Posterior cingulate gyrus (tissue), 11 donors: ENCODE measurements around the gene SNX19.
"Not testable (repeated sequence)": the region's sequence is repeated elsewhere in the genome, so short reads cannot be mapped to it uniquely, and the experiment has no call there.

ENCODE experiments used
- DNase-seq, 10 donors: peaks; one replicate each; pipeline versions ENCODE4 v3.0.0 to v3.0.0-alpha.2; 2020 to 2021; ENCODE audit warnings: mixed read lengths in 3 of 10
- intact Hi-C: fragments of 100-400 bp; cut with DNase I; formaldehyde crosslinking; loops from one replicate; pipeline ENCODE4 v1.15.1; 2023

Gene SNX19

DNA sequence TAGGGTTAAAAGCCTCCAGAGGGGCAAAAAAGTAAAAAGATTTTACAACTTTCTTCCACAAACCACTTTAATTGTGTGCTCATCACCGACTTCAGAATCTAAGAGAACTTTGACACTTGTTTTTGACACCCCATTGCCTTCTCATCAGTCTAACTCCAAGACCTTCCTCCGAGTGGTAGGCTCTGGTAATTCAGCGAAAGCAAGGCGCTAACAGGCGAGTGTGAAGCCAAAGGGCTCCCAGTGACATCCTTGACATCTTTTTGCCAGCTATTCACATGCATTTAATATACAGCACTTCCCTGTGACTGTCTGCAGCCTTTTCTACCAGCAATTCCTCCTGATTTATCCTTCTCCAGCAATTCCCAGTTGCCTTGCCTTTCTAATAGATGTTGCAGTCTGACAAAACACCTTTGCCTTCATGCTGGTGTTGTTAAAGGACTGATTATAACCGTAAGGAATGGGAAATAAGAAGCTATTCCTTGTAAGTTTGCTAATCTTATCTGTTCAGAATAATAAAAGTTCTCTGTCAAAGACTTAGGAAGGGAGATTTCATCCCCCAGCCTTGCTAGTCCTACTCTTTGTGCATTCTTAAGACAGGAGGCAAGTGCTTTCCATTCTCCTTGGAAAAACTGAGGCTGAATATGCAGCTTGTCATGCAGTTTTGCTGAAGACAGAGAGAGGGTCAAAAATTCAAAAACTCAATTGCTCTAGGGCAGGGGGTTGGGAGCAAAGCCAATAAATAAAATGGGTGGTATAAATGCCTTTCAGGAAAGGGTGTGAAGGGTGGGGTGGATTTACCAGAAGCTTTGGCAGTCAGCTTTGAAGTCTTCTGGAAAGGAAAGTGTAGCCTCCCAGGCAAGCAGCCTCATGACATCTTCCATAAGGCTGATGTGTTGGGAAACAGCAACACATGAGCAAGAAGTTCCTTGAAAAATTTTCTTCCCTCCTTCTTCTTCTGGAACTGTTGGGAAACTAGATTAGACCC is 39.1 kb downstream of the SNX19 start:
- DNase-seq, result no peak
- intact Hi-C loops, result no loop called here

DNA sequence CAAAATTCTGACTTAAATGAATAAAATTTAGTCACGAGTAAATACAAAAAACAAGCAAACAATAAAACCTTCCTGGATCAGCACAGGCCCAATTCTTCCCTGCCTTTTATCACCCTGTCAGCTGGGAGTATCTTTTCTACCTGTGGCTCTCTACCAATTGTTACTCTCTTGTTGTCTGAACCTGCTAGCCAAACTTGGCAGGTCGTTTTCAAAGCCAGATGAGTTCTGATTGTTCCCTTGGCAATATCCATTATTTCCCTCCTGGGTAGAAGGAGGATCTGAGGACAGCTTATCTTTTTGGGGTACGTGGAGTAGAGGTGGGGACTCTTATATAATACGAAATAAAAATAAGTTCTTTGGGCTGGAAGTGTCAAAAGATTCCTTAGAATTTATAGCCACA is 40.2 kb downstream of the SNX19 start:
- no peak for DNase-seq
- intact Hi-C loops, result no loop called here

DNA sequence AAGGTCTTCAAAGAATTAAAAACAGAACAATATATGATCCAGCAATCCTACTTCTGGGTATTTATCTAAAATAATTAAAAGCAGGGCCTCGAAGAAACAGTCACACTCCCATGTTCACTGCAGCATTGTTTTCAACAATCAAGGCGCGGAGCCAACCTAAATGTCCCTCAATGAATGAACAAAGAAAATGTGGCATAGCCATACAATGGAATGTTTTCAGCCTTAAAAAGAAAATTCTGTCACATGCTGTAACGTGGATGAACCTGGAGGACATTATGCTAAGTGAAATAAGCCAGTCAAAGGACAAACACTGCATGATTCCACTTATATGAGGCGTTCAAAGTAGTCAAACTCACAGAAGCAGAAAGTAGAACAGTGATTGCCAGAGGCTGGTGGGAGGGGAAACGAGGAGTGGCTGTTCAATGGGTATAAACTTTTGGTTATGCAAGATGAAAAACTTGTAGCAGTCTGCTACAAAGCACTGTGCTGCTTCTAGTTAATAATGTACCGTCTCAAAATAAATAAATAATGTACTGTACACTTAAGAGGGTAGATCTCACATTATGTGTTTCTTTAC is 41.2 kb downstream of the SNX19 start:
- intact Hi-C loops, result no loop called here
- peak in 3 of 10 donors; percentile 39 to 66 (median 61) for DNase-seq

DNA sequence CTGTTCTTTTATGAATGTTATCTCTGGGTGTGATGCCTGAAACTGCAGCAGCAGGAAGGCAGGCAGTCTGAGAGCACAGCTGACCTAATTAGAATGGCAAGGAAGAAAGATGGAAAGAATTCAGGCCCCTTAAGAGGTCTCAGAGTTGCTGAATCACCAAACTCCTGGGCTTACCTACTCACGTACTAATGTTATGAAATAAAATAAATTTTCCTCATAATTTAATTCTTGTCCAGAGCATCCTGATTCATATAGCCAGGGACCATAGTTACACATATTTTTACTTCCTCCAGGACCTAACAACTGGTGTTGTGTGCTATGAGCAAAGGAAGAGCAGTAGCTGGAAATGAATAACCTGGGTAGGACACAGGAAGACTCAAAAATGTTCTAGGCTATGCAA is 41.9 kb downstream of the SNX19 start:
- intact Hi-C loops, result no loop called here

DNA sequence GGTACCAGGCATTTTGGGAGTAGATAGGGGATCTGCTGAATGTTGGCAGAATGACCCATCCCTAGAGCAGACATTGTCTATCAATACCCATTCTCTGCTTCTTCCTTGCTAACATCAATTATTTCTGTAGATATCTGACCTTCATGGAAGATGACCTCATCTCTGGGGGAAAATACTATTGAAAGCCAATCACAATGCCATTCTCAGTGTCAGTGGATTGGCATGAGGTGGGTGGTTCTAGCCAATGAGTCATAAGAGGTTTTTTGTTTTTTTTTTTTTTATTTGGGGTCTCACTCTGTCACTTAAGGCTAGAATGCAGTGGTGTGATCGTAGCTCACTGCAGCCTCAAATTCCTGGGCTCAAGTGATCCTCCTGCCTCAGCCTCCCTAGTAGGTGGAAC is 42.5 kb downstream of the SNX19 start:
- no peak for DNase-seq
- intact Hi-C loops, result no loop called here

More for the DNA sequence above, 41.9 kb downstream of the SNX19 start:
- no peak for DNase-seq

DNA sequence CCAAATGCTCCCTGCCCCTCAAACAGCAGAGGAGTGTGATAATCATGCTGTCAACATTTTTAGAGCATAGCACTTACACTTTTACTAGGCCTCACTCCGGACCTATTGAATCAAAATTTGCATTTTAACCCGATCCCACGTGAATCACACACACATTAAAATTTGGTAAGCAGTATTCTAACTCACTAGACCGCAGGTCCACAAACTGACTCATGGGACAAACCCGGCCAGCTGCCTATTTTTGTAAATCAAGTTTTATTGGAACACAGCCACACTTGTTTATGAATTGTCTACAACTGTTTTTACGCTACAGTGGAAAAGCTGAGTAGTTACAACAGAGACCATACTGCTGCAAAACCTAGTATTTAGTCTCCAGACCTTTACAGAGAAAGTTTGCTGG is 43.3 kb downstream of the SNX19 start:
- intact Hi-C loops, result no loop called here
- DNase-seq, result no peak

DNA sequence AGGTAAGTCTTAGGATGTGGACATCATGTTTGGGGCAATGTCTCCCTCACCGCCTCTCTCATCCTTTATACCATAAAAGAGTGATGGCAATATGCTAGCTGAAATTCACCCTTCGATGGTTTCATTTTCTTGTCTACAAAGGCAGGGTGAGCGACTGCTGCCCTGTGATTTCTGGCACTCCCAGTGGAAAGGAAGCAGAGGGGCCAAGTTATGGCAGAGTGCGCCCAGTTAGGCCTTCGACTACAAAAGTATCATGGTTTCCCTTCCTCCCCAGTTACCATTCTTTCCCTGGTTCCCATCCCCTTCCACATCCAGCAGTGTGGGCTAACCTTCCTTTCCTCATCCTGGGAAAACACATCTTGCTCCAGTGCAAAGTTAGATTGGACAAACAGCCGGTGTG is 43.8 kb downstream of the SNX19 start:
- intact Hi-C loops, result no loop called here
- DNase-seq, result no peak

DNA sequence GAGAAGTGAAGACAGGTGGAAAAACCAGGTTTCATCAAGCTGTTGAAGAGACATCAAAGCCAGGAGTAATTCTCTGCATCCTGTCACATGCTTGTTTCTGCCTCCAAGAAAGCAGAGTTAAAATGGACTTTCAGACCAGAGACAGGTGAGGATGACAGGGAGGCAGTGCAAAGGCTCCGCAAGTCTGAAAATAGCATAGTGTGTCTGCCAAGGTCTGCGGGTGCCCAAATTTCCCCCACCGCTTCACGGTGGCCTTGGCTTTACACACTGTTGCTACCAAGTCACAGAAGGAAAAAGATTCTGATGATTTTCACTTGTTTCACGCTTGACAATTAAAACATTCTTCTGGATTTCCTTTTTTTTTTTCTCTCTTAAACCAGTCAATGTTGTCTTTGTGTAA is 44.2 kb downstream of the SNX19 start:
- intact Hi-C loops, result no loop called here
- DNase-seq, result no peak

DNA sequence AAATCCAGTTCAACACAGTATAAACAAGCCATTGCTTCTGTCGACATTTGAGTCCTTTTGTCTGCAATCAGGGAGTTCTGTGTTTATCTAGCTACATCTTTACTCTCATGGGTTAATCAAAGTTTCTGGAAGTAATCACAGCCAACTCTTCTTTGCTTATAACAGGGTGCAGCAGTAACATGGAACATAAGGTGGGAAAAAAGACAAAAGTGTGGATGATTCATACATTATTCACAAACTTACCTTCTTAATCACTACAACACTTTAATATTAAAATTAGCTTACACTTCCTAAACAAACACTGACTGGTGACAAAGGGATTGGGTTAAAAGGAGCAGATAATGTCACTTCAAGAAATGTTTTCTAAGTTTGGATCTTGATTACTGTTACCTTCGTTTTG is 44.7 kb downstream of the SNX19 start:
- no peak for DNase-seq
- intact Hi-C loops, result no loop called here

DNA sequence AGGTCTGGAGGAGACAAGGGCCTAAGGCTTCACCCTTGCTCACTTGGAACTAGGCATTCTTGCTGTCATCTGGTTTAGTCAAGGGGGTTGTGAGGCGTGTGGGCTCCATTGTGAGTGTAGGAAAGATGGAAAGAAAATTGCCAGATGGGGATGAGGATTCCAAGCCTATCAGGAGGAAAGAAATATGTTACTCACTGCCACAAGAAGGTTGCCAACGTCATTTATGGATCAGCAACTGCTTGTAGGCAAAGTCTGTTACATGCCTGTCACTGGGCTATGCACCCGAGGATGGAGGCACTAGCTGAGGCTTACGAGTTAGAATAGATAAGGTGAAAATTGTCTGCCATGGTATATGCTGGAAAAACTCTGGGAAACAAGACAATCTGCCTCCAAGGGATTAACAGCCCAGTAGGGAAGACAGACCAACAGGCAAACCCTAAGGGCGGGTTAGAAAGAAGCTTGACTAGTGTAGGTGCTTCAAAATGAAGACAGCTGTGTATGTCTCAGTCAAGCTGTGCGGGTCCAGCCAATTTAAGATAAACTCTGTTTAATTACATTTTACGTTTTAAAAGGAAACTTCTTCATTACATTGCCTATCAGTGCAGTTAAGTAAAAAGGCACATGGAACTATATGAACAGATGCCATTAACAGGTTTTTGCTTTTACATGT is 47.4 kb downstream of the SNX19 start:
- no peak for DNase-seq
- intact Hi-C loops, result no loop called here

DNA sequence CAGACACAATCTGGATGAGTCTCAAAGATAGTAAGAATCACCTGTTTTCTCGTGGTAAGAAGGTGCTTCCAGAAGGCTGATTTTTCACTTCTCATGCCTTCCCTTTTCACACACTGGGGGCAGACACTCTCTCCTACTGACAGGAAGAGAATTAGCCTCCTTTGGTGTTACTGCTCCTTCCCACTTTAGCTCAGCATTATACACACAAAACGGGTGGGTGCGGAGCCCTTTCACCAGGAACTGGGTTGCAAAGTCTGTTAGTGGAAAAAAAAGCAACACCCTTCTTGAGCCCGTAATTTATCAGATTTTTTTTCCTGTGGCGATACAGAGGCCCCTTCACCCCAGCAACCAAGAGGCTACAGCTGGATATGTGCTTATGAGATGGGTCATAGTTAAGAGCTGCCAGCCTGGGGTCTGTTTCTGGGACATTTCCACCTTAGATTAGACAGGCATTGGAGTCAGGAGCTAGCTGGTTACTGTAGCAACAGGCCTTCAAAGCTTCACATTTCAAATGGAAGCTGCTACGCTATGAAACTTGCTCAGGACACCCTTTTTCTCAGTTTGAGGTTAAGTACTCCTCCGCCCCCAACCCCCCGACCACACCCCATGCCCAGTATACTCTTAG is 48.1 kb downstream of the SNX19 start:
- intact Hi-C loops, result no loop called here

DNA sequence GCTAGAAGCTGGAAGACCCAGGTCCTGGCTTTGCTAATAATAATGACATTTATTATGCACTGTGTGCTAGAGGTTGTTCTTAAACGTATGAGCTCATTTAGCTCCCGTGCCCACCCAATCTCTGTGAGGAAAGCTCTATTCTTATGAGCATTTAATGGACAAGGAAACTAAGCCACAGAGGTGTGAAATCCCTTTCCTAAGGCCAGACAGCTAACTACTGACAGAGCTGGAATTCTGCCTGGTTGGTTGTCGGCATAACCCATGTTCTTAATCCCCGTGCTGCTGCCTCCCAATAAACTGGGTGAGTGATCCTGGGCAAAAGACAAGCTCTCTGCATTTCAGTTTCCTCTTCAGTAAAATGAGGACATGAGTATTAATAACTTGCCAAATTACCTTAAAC is 49.4 kb downstream of the SNX19 start:
- intact Hi-C loops, result no loop called here
- DNase-seq, result no peak

More for the DNA sequence above, 48.1 kb downstream of the SNX19 start:
- no peak for DNase-seq

DNA sequence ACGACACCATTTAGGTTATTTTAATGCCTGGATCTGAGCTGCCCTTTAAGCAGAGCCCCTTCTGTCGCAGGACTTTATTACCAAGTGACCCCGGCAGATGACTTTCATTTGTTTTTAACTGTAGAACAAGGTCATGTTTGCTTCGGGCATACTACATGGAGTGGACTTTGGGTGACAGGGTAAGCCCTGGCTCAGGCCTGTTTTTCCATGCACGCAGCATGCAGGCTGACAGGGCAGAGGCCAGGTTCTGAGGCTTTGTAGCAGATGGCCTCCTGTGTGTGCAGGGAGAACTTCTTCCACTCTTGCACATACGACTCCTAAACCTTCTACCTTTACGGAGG is 50.5 kb downstream of the SNX19 start:
- intact Hi-C loops, result no loop called here

DNA sequence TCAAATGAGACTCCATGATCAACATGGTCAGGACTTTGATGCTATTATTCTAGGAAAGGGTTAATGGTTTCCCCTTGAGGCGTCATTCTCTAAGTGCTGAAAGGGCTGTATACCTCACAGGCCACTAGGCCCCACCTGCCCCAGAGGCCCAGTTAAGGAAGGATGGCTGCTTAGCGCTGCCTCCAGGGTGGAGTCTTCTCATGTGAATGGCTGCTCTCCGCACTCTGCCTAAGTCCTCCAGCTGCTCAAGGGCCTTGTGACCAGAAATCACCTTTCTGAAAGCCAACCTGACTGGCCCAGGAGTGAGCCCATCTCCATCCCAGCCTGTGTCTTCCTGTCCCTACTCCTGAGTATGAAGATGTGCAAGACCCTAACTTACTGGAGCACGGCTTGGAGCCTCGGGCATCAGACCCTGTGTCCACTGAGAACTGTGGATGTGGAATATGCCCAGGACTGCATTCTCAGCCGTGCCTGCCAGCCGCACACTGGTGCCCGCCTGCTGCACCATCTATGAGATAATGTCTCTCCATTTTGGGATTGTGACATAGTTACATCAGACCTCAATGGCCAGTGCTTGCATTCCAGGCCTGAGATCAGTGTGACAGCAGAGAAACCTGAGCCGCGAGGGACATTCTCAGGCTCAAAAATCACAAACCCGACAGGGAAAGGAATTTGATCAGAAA is 51.0 kb downstream of the SNX19 start:
- peak in 1 of 10 donors; percentile 84 for DNase-seq
- intact Hi-C loops, result no loop called here

More for the DNA sequence above, 50.5 kb downstream of the SNX19 start:
- no peak for DNase-seq

DNA sequence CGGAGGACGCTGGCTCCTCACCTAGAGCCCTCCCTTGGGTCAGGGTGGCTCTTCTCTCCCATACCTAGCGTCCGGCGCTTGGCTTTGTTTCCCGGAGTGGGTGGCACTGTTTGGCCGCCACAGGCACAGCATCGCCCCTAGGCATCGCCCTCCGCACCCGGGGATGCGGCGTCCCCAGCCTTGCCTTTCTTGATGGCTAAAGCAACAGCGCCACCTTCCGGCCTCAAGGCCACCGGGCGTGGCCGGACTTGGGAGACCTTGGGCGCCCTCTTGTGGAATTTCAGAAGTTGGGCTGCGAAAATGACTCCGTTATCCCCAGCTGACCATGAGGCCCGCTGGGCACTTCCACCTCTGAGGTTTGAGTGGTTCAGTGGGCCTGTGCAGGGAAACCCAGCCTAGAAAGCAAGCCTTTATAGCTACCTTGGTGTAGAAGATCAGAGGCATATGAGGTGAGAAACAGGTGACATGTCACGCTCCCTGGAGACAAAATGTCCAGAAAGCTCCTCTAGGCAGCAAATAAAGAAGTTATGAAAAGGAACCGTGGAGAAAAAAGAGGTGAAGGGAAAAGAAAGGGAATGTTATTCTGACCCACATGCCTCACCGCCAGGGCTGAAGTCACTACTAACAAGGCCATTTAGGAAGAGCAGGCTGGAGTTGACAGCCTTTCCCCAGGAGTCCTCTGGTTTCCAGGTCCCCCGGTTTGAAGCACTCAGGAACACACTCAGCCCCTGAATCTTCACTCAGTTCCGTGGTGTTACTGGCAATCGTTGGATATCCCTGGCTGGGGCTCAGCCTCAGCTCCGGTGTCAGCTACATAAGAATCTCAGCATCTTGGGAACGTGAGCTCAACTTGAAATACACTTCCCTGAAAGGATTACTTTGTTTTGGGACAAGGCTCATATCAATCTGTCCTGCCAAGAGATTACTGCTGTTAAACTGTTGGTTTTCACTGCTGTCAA is 54.1 kb downstream of the SNX19 start:
- peak; percentile 82 to 98 (median 92) for DNase-seq
- intact Hi-C loops, result loop anchor here (1.0 to 5.0 kb wide), 3 partner anchors 32 to 650 kb away; no protein-coding TSS in a partner anchor

DNA sequence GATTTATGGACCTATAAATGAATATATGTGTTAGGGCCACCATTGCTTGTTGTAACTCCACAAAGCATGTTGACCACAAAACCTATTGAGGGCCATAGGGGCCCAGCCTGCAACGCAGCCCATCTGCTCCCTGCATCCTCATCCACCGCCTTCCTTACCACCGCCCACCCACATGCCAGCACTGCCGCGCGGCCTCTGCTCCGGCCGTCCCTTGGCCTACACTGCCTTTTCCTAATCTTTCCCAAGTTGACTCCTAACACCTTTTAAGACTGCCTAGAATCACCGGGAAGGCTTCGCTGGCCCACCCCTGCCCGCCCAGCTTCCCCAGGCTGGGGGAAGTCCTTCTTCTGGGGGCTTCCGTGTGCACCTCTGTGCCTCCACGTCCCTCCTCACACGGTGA is 55.0 kb downstream of the SNX19 start:
- intact Hi-C loops, result loop anchor here (5.0 kb wide), 1 partner anchor 649 kb away; no protein-coding TSS in a partner anchor
- no peak for DNase-seq

DNA sequence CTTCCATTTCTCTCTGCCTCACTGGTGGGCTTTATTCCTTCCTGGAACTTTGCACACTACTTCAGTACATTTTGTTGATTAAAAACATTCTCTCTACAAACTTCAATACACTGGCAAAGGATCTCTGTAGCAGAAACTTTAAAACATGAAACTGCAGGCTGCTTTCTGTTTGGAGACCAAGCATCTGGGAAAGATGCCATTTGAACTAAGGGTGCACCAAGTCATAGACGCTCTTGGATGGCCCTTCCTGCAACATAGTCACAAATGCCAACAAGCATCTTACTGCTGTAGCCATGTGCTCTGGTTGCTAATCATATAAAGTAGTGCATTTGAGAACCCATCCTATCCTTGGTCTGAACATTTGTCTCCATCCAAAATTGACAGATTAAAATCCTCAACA is 56.4 kb downstream of the SNX19 start:
- intact Hi-C loops, result loop anchor here (5.0 kb wide), 1 partner anchor 648 kb away; no protein-coding TSS in a partner anchor
- no peak for DNase-seq

DNA sequence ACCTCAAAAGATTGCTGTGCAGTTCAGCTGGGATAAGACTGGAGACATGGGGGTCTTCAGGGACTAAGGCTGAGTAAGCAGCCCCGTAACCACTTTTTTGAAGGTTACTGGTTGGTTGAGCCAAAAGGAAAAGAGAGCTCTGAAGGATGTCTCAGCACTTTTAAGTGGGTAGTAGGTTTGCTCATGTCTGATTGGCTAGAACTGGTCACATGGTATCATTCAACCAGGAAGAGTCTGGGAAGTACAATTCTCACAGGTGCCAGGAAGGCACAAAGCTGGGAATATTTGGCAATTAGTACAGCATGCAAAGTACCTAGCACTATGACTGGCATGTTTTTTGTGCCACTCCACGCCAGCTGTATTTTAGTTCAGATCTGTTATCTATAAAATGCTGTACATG is 58.1 kb downstream of the SNX19 start:
- intact Hi-C loops, result no loop called here
- no peak for DNase-seq

DNA sequence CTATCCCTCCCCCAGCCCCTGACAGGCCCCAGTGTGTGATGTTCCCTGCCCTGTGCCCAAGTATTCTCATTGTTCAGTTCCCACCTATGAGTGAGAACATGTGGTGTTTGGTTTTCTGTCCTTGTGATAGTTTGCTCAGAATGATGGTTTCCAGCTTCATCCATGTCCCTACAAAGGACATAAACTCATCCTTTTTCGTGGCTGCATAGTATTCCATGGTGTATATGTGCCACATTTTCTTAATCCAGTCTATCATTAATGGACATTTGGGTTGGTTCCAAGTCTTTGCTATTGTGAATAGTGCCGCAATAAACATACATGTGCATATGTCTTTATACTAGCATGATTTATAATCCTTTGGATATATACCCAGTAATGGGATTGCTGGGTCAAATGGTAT is 60.6 kb downstream of the SNX19 start:
- DNase-seq, intact Hi-C loops: not testable (repeated sequence)
